ENCODE measurements around the gene USP5.

Gene USP5, protein sequence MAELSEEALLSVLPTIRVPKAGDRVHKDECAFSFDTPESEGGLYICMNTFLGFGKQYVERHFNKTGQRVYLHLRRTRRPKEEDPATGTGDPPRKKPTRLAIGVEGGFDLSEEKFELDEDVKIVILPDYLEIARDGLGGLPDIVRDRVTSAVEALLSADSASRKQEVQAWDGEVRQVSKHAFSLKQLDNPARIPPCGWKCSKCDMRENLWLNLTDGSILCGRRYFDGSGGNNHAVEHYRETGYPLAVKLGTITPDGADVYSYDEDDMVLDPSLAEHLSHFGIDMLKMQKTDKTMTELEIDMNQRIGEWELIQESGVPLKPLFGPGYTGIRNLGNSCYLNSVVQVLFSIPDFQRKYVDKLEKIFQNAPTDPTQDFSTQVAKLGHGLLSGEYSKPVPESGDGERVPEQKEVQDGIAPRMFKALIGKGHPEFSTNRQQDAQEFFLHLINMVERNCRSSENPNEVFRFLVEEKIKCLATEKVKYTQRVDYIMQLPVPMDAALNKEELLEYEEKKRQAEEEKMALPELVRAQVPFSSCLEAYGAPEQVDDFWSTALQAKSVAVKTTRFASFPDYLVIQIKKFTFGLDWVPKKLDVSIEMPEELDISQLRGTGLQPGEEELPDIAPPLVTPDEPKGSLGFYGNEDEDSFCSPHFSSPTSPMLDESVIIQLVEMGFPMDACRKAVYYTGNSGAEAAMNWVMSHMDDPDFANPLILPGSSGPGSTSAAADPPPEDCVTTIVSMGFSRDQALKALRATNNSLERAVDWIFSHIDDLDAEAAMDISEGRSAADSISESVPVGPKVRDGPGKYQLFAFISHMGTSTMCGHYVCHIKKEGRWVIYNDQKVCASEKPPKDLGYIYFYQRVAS

DNA sequence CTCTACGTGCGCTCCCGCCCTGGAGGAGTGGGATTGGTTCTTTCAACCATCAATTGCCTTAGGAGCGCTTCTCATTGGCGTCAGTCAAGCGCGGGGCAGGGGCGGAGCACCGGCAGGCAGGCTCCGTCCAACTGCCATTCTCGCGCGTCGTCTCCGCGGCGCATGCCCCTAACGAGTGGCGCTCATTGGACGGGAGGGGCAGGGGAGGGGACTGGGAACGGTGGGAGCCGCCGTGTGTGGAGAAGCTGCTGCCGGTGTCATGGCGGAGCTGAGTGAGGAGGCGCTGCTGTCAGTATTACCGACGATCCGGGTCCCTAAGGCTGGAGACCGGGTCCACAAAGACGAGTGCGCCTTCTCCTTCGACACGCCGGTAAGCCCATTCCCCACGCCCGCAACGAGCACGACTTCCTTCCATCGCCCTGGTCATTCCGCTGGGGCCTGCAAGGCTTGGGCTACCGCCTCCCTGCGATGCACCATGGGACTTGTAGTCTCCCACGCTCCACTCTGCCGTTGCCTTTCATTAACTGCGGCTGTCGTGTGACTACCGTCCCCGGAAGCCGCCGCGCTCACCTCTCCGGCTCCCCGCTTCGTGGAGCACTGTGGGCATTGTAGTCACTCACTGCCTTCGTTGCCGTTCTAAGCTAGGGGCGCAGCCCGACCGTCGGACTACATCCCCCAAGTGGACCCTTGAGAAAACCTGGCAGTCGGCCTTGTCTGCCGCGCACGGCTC lies at the start of gene USP5:
Gene USP5 (plus strand): TSS at position 230 of the 730 bp plus-strand sequence. CDS start 30 bp downstream, at position 260.
- H3K36me3 ChIP-seq (ENCODE audit: control insufficient read depth, insufficient read depth, low read length) = peaks cover 20% of the 10 kb centered on the region; the same call in 1 of the 2 replicates
- no peaks in the 10 kb centered on the region for H3K27me3 ChIP-seq (ENCODE audit: control insufficient read depth, insufficient read depth, low read length)
- peak; percentile 100 for DNase-seq (ENCODE audit: low read depth, low spot score)
- H3K9me3 ChIP-seq (ENCODE audit: control insufficient read depth, insufficient read depth, low read length) = no peaks in the 10 kb centered on the region
- WGBS (ENCODE audit: insufficient coverage, insufficient read length) = no CpG with 5 or more reads among the region's 65 CpGs
- H3K4me1 ChIP-seq (ENCODE audit: control insufficient read depth, insufficient read depth, low read length) = peaks cover 2% of the 10 kb centered on the region; the same call in 1 of the 2 replicates
- peak within 1 kb of the TSS; percentile 83 for H3K4me3 ChIP-seq (ENCODE audit: low read length)
- no peak within 1 kb of the TSS for H3K27ac ChIP-seq (ENCODE audit: low read length)

DNA sequence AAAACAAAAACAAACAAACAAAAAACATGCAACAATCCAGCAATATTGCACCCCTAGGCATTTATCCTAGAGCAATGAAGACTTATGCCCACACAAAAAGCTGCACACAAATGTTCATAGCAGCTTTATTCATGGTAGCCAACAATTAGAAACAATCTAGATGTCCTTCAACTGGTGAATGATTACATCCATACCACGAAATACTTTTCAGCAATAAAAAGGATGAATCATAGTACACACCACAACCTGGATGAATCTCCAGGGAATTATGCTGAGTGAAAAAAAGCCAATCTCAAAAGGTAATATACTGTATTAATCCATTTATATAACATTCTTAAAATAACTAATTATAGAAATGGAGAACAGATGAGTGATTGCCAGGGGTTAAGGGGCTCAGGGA lies 44.8 kb upstream of the USP5 start:
- no peak for DNase-seq (ENCODE audit: low read depth, low spot score)
- Histone ChIP-seq H3K9me3 (ENCODE audit: control insufficient read depth, insufficient read depth, low read length) (no peaks in the 10 kb centered on the region), H3K4me3 (ENCODE audit: low read length) (no peak overlapping the region), H3K4me1 (ENCODE audit: control insufficient read depth, insufficient read depth, low read length) (no peaks in the 10 kb centered on the region), H3K27me3 (ENCODE audit: control insufficient read depth, insufficient read depth, low read length) (no peaks in the 10 kb centered on the region), H3K36me3 (ENCODE audit: control insufficient read depth, insufficient read depth, low read length) (no peaks in the 10 kb centered on the region), H3K27ac (ENCODE audit: low read length) (no peak overlapping the region)
- WGBS (ENCODE audit: insufficient coverage, insufficient read length) = no CpG with 5 or more reads among the region's 1 CpG

GRCh38 chr12:6809056-6809455 lies 42.9 kb upstream of the USP5 start:
- Histone ChIP-seq H3K9me3 (ENCODE audit: control insufficient read depth, insufficient read depth, low read length) (no peaks in the 10 kb centered on the region), H3K4me1 (ENCODE audit: control insufficient read depth, insufficient read depth, low read length) (no peaks in the 10 kb centered on the region), H3K27ac (ENCODE audit: low read length) (no peak overlapping the region), H3K36me3 (ENCODE audit: control insufficient read depth, insufficient read depth, low read length) (no peaks in the 10 kb centered on the region), H3K27me3 (ENCODE audit: control insufficient read depth, insufficient read depth, low read length) (no peaks in the 10 kb centered on the region), H3K4me3 (ENCODE audit: low read length) (no peak overlapping the region)
- DNase-seq (ENCODE audit: low read depth, low spot score) = no peak
- WGBS (ENCODE audit: insufficient coverage, insufficient read length) = no CpG with 5 or more reads among the region's 10 CpGs

DNA sequence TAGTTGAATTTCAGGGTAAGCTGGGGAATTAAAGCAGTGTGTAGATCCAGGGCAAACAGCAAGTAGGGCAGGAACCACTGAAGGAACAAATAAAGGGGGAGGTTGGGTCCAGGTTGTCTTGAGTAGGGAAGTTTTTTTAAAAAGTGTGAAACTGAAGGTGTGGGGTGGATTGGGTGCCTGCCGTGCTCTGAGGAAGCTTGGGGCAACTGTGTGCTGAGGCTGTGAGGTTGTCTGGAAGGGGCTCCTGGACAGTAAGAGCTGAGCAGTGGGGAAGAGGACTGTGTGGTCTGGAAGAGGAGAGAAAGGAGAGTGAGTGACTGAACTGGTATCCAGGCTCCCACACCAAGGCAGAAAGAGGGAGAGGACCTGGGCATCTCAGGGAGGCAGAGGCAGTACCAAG lies 41.2 kb upstream of the USP5 start:
- Histone ChIP-seq H3K27me3 (ENCODE audit: control insufficient read depth, insufficient read depth, low read length) (no peaks in the 10 kb centered on the region), H3K4me1 (ENCODE audit: control insufficient read depth, insufficient read depth, low read length) (no peaks in the 10 kb centered on the region)

GRCh38 chr12:6813363-6813762 lies 38.6 kb upstream of the USP5 start:
- peaks cover 5% of the 10 kb centered on the region for H3K4me1 ChIP-seq (ENCODE audit: control insufficient read depth, insufficient read depth, low read length)
- WGBS (ENCODE audit: insufficient coverage, insufficient read length) = no CpG with 5 or more reads among the region's 4 CpGs
- no peak overlapping the region for H3K27ac ChIP-seq (ENCODE audit: low read length)
- H3K9me3 ChIP-seq (ENCODE audit: control insufficient read depth, insufficient read depth, low read length) = no peaks in the 10 kb centered on the region
- H3K27me3 ChIP-seq (ENCODE audit: control insufficient read depth, insufficient read depth, low read length) = no peaks in the 10 kb centered on the region
- H3K36me3 ChIP-seq (ENCODE audit: control insufficient read depth, insufficient read depth, low read length) = no peaks in the 10 kb centered on the region
- H3K4me3 ChIP-seq (ENCODE audit: low read length) = no peak overlapping the region
- no peak for DNase-seq (ENCODE audit: low read depth, low spot score)

More for the DNA sequence above, 41.2 kb upstream of the USP5 start:
- no peak for DNase-seq (ENCODE audit: low read depth, low spot score)
- no peaks in the 10 kb centered on the region for H3K36me3 ChIP-seq (ENCODE audit: control insufficient read depth, insufficient read depth, low read length)
- no peaks in the 10 kb centered on the region for H3K9me3 ChIP-seq (ENCODE audit: control insufficient read depth, insufficient read depth, low read length)
- H3K27ac ChIP-seq (ENCODE audit: low read length) = no peak overlapping the region
- WGBS (ENCODE audit: insufficient coverage, insufficient read length) = no CpG with 5 or more reads among the region's 1 CpG
- no peak overlapping the region for H3K4me3 ChIP-seq (ENCODE audit: low read length)

DNA sequence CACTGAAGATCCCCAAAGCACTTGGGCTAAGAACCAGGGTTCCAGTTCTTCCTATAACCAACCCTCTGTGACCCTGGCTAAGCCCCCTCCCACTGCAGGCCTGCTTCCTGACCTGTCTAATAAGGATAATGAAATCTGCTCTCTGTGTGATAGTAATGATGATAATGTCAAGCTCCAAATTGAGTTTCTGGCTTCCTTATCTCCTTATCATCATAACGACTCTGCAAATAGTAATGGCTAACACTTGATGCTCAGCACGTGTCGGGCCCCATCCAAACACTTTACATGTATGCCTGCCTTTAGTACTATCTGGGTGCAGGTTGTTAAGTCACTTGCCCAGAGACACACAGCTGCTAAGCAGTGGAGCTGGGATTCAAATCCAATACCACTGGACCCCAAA lies 35.4 kb upstream of the USP5 start:
- H3K27me3 ChIP-seq (ENCODE audit: control insufficient read depth, insufficient read depth, low read length) = no peaks in the 10 kb centered on the region
- H3K9me3 ChIP-seq (ENCODE audit: control insufficient read depth, insufficient read depth, low read length) = no peaks in the 10 kb centered on the region
- H3K36me3 ChIP-seq (ENCODE audit: control insufficient read depth, insufficient read depth, low read length) = no peaks in the 10 kb centered on the region
- H3K27ac ChIP-seq (ENCODE audit: low read length) = no peak overlapping the region
- no CpG with 5 or more reads among the region's 3 CpGs for WGBS (ENCODE audit: insufficient coverage, insufficient read length)
- H3K4me3 ChIP-seq (ENCODE audit: low read length) = no peak overlapping the region
- DNase-seq (ENCODE audit: low read depth, low spot score) = no peak
- H3K4me1 ChIP-seq (ENCODE audit: control insufficient read depth, insufficient read depth, low read length) = peaks cover 16% of the 10 kb centered on the region

DNA sequence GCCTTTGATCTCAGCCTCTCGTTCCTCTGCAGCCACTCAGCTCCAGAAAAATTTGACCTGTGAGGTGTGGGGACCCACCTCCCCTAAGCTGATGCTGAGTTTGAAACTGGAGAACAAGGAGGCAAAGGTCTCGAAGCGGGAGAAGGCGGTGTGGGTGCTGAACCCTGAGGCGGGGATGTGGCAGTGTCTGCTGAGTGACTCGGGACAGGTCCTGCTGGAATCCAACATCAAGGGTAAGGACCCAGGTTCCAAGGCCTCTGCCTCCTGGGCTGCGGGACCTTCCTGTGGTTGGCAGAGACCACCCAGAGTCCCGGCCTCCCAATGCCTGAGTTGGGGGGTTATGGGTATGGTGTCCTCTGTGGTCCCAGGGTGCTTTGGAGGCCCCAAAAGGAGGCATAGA lies 34.9 kb upstream of the USP5 start:
- no CpG with 5 or more reads among the region's 8 CpGs for WGBS (ENCODE audit: insufficient coverage, insufficient read length)
- DNase-seq (ENCODE audit: low read depth, low spot score) = no peak
- Histone ChIP-seq H3K4me1 (ENCODE audit: control insufficient read depth, insufficient read depth, low read length) (peaks cover 16% of the 10 kb centered on the region), H3K27me3 (ENCODE audit: control insufficient read depth, insufficient read depth, low read length) (no peaks in the 10 kb centered on the region), H3K36me3 (ENCODE audit: control insufficient read depth, insufficient read depth, low read length) (no peaks in the 10 kb centered on the region), H3K27ac (ENCODE audit: low read length) (no peak overlapping the region), H3K9me3 (ENCODE audit: control insufficient read depth, insufficient read depth, low read length) (no peaks in the 10 kb centered on the region), H3K4me3 (ENCODE audit: low read length) (no peak overlapping the region)

DNA sequence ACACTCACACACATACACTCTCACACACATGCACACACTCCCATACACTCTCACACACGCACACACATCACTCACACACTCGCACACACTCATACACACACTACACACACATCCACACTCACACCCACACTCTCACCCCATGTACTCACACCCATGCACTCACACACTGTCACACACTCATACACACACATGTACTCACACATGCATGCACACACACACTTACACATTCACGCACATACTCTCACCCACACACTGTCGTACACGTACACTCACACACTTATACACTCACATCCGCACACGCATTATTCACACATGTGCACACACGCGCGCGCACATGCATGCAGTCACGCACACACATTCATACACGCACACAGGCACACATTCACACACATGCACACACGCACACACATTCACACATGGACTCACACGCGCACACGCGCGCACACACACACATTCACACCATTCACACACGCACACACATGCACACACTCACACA lies 34.2 kb upstream of the USP5 start:
- H3K27ac ChIP-seq (ENCODE audit: low read length) = no peak overlapping the region
- H3K4me3 ChIP-seq (ENCODE audit: low read length) = no peak overlapping the region
- 100% methylated on average over 18 of the region's 20 CpGs for WGBS (ENCODE audit: insufficient coverage, insufficient read length)
- DNase-seq (ENCODE audit: low read depth, low spot score) = no peak
- no peaks in the 10 kb centered on the region for H3K36me3 ChIP-seq (ENCODE audit: control insufficient read depth, insufficient read depth, low read length)
- H3K9me3 ChIP-seq (ENCODE audit: control insufficient read depth, insufficient read depth, low read length) = no peaks in the 10 kb centered on the region
- H3K4me1 ChIP-seq (ENCODE audit: control insufficient read depth, insufficient read depth, low read length) = peaks cover 18% of the 10 kb centered on the region
- H3K27me3 ChIP-seq (ENCODE audit: control insufficient read depth, insufficient read depth, low read length) = no peaks in the 10 kb centered on the region

DNA sequence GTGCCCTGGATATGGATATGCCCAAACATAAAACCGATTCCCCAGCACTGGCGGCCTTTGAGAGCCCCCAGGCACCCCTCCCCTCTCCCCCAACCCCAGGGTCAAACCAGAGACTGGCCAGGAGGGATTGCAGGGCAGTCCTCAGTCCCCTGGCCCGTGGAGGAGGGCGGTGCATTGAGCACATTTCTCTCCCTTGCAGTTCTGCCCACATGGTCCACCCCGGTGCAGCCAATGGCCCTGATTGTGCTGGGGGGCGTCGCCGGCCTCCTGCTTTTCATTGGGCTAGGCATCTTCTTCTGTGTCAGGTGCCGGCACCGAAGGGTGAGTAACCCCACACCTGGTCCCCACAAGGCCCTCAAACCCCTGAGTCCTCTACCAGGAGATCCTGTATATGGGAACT lies 33.7 kb upstream of the USP5 start:
- no peaks in the 10 kb centered on the region for H3K9me3 ChIP-seq (ENCODE audit: control insufficient read depth, insufficient read depth, low read length)
- H3K4me3 ChIP-seq (ENCODE audit: low read length) = no peak overlapping the region
- H3K27ac ChIP-seq (ENCODE audit: low read length) = no peak overlapping the region
- no peaks in the 10 kb centered on the region for H3K27me3 ChIP-seq (ENCODE audit: control insufficient read depth, insufficient read depth, low read length)
- no peaks in the 10 kb centered on the region for H3K36me3 ChIP-seq (ENCODE audit: control insufficient read depth, insufficient read depth, low read length)
- WGBS (ENCODE audit: insufficient coverage, insufficient read length) = no CpG with 5 or more reads among the region's 10 CpGs
- peaks cover 18% of the 10 kb centered on the region for H3K4me1 ChIP-seq (ENCODE audit: control insufficient read depth, insufficient read depth, low read length)
- DNase-seq (ENCODE audit: low read depth, low spot score) = no peak

DNA sequence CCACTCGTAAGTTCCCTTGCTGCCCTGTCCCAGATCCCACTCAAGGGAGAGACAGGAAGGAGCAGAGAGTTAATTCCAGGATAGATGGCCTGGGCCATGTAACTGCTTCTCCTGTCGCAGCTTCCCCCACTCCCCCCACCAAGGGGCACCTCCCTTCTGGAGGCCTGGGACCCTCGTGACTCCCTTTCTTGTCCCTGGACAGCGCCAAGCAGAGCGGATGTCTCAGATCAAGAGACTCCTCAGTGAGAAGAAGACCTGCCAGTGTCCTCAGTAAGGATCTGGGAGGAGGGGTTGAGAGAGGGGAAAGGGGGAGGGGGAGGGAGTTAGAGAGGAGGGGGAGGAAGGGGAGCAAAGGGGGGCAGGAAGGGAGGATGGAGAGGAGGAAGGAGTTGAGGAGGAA lies 33.3 kb upstream of the USP5 start:
- H3K4me3 ChIP-seq (ENCODE audit: low read length) = no peak overlapping the region
- H3K36me3 ChIP-seq (ENCODE audit: control insufficient read depth, insufficient read depth, low read length) = no peaks in the 10 kb centered on the region
- no peak for DNase-seq (ENCODE audit: low read depth, low spot score)
- peaks cover 19% of the 10 kb centered on the region for H3K4me1 ChIP-seq (ENCODE audit: control insufficient read depth, insufficient read depth, low read length)
- H3K27ac ChIP-seq (ENCODE audit: low read length) = no peak overlapping the region
- no peaks in the 10 kb centered on the region for H3K9me3 ChIP-seq (ENCODE audit: control insufficient read depth, insufficient read depth, low read length)
- H3K27me3 ChIP-seq (ENCODE audit: control insufficient read depth, insufficient read depth, low read length) = no peaks in the 10 kb centered on the region
- WGBS (ENCODE audit: insufficient coverage, insufficient read length) = no CpG with 5 or more reads among the region's 5 CpGs
